Measurements from ENCODE around the gene CATSPERE.

CATSPERE gene

GRCh38 chr1:244424649-244425334, 36.3 kb upstream of the CATSPERE start:
- Histone ChIP-seq H3K36me3 (ENCODE audit: control insufficient read depth in 4 of 4, insufficient read depth in 4 of 4, low read length in 3 of 4) (peaks cover 16 to 39% (median 27%) of the 10 kb centered on the region in 4 experiments), H3K4me1 (ENCODE audit: control extremely low read depth in 1 of 4, control insufficient read depth in 4 of 4, insufficient read depth in 4 of 4, low read length in 3 of 4) (peaks cover 0 to 2% (median 0%) of the 10 kb centered on the region in 4 experiments), H3K27ac (ENCODE audit: insufficient read depth in 1 of 2, low read depth in 1 of 2, low read length in 2 of 2, poor library complexity in 1 of 2, severe bottlenecking in 2 of 2) (no peak overlapping the region), H3K4me3 (ENCODE audit: control insufficient read depth in 1 of 7, extremely low read depth in 1 of 7, insufficient read depth in 4 of 7, low read depth in 2 of 7, low read length in 6 of 7) (no peak overlapping the region), H3K9me3 (ENCODE audit: control extremely low read depth in 1 of 5, control insufficient read depth in 4 of 5, insufficient read depth in 2 of 5, low read depth in 1 of 5, low read length in 4 of 5) (no peaks in the 10 kb centered on the region), H3K27me3 (replicated peaks in 2 of 5; ENCODE audit: control insufficient read depth in 4 of 5, insufficient read depth in 5 of 5, low read length in 4 of 5) (no peaks in the 10 kb centered on the region)
- CTCF ChIA-PET: interaction anchor here (2.0 kb wide), 1 partner anchor 12 kb away, joined by 9 read pairs; no protein-coding TSS in a partner anchor
- 92% methylated on average over 1 of the region's 2 CpGs for WGBS (ENCODE audit: insufficient coverage)
- POLR2A ChIA-PET: no interaction called here
- DNase-seq: no peak

GRCh38 chr1:244427647-244428046, 33.4 kb upstream of the CATSPERE start:
- Histone ChIP-seq H3K27ac (ENCODE audit: insufficient read depth in 1 of 2, low read depth in 1 of 2, low read length in 2 of 2, poor library complexity in 1 of 2, severe bottlenecking in 2 of 2) (no peak overlapping the region), H3K4me3 (ENCODE audit: control insufficient read depth in 1 of 7, extremely low read depth in 1 of 7, insufficient read depth in 4 of 7, low read depth in 2 of 7, low read length in 6 of 7) (no peak overlapping the region), H3K4me1 (ENCODE audit: control extremely low read depth in 1 of 4, control insufficient read depth in 4 of 4, insufficient read depth in 4 of 4, low read length in 3 of 4) (peaks cover 0 to 2% (median 0%) of the 10 kb centered on the region in 4 experiments), H3K9me3 (ENCODE audit: control extremely low read depth in 1 of 5, control insufficient read depth in 4 of 5, insufficient read depth in 2 of 5, low read depth in 1 of 5, low read length in 4 of 5) (no peaks in the 10 kb centered on the region), H3K27me3 (replicated peaks in 2 of 5; ENCODE audit: control insufficient read depth in 4 of 5, insufficient read depth in 5 of 5, low read length in 4 of 5) (no peaks in the 10 kb centered on the region), H3K36me3 (ENCODE audit: control insufficient read depth in 4 of 4, insufficient read depth in 4 of 4, low read length in 3 of 4) (peaks cover 11 to 33% (median 20%) of the 10 kb centered on the region in 4 experiments)
- CTCF ChIA-PET: interaction anchor here (1.6 kb wide), 1 partner anchor 9 kb away, joined by 4 read pairs; no protein-coding TSS in a partner anchor
- POLR2A ChIA-PET: interaction anchor here (0.6 kb wide), 1 partner anchor 21 kb away, joined by 3 read pairs; no protein-coding TSS in a partner anchor
- no peak for DNase-seq

- no peaks in the 10 kb centered on the region for H3K27me3 ChIP-seq (replicated peaks in 2 of 5; ENCODE audit: control insufficient read depth in 4 of 5, insufficient read depth in 5 of 5, low read length in 4 of 5)
- no peak for DNase-seq
- peaks cover 0 to 2% (median 0%) of the 10 kb centered on the region in 4 experiments for H3K4me1 ChIP-seq (ENCODE audit: control extremely low read depth in 1 of 4, control insufficient read depth in 4 of 4, insufficient read depth in 4 of 4, low read length in 3 of 4)
- ChIA-PET CTCF (no interaction called here), POLR2A (no interaction called here)
- no peak overlapping the region for H3K4me3 ChIP-seq (ENCODE audit: control insufficient read depth in 1 of 7, extremely low read depth in 1 of 7, insufficient read depth in 4 of 7, low read depth in 2 of 7, low read length in 6 of 7)
- peaks cover 4 to 26% (median 14%) of the 10 kb centered on the region in 4 experiments for H3K36me3 ChIP-seq (ENCODE audit: control insufficient read depth in 4 of 4, insufficient read depth in 4 of 4, low read length in 3 of 4)
- WGBS (ENCODE audit: insufficient coverage): no CpG with 5 or more reads among the region's 3 CpGs
- no peak overlapping the region for H3K27ac ChIP-seq (ENCODE audit: insufficient read depth in 1 of 2, low read depth in 1 of 2, low read length in 2 of 2, poor library complexity in 1 of 2, severe bottlenecking in 2 of 2)
- H3K9me3 ChIP-seq (ENCODE audit: control extremely low read depth in 1 of 5, control insufficient read depth in 4 of 5, insufficient read depth in 2 of 5, low read depth in 1 of 5, low read length in 4 of 5): no peaks in the 10 kb centered on the region
Observed at GRCh38 chr1:244429818-244430217, 31.3 kb upstream of the CATSPERE start.

- H3K4me3 ChIP-seq (ENCODE audit: control insufficient read depth in 1 of 7, extremely low read depth in 1 of 7, insufficient read depth in 4 of 7, low read depth in 2 of 7, low read length in 6 of 7): no peak overlapping the region
- ChIA-PET POLR2A (no interaction called here), CTCF (interaction anchor here (1.1 kb wide), 2 partner anchors 12 to 16 kb away, joined by 3 read pairs; no protein-coding TSS in a partner anchor)
- DNase-seq: no peak
- H3K36me3 ChIP-seq (ENCODE audit: control insufficient read depth in 4 of 4, insufficient read depth in 4 of 4, low read length in 3 of 4): peaks cover 6 to 28% (median 18%) of the 10 kb centered on the region in 4 experiments
- no peak overlapping the region for H3K27ac ChIP-seq (ENCODE audit: insufficient read depth in 1 of 2, low read depth in 1 of 2, low read length in 2 of 2, poor library complexity in 1 of 2, severe bottlenecking in 2 of 2)
- no peaks in the 10 kb centered on the region for H3K27me3 ChIP-seq (replicated peaks in 2 of 5; ENCODE audit: control insufficient read depth in 4 of 5, insufficient read depth in 5 of 5, low read length in 4 of 5)
- H3K4me1 ChIP-seq (ENCODE audit: control extremely low read depth in 1 of 4, control insufficient read depth in 4 of 4, insufficient read depth in 4 of 4, low read length in 3 of 4): peaks cover 0 to 3% (median 1%) of the 10 kb centered on the region in 4 experiments
- no peaks in the 10 kb centered on the region for H3K9me3 ChIP-seq (ENCODE audit: control extremely low read depth in 1 of 5, control insufficient read depth in 4 of 5, insufficient read depth in 2 of 5, low read depth in 1 of 5, low read length in 4 of 5)
Observed at GRCh38 chr1:244431166-244431565, 29.9 kb upstream of the CATSPERE start.

GRCh38 chr1:244435562-244436205, 25.4 kb upstream of the CATSPERE start:
- WGBS (ENCODE audit: insufficient coverage): 100% methylated on average over 3 of the region's 6 CpGs
- peaks cover 6 to 31% (median 21%) of the 10 kb centered on the region in 4 experiments for H3K36me3 ChIP-seq (ENCODE audit: control insufficient read depth in 4 of 4, insufficient read depth in 4 of 4, low read length in 3 of 4)
- H3K27me3 ChIP-seq (replicated peaks in 2 of 5; ENCODE audit: control insufficient read depth in 4 of 5, insufficient read depth in 5 of 5, low read length in 4 of 5): no peaks in the 10 kb centered on the region
- H3K9me3 ChIP-seq (ENCODE audit: control extremely low read depth in 1 of 5, control insufficient read depth in 4 of 5, insufficient read depth in 2 of 5, low read depth in 1 of 5, low read length in 4 of 5): no peaks in the 10 kb centered on the region
- H3K4me1 ChIP-seq (ENCODE audit: control extremely low read depth in 1 of 4, control insufficient read depth in 4 of 4, insufficient read depth in 4 of 4, low read length in 3 of 4): peaks cover 0 to 6% (median 2%) of the 10 kb centered on the region in 4 experiments
- CTCF ChIA-PET: no interaction called here
- no peak overlapping the region for H3K27ac ChIP-seq (ENCODE audit: insufficient read depth in 1 of 2, low read depth in 1 of 2, low read length in 2 of 2, poor library complexity in 1 of 2, severe bottlenecking in 2 of 2)
- DNase-seq: no peak
- H3K4me3 ChIP-seq (ENCODE audit: control insufficient read depth in 1 of 7, extremely low read depth in 1 of 7, insufficient read depth in 4 of 7, low read depth in 2 of 7, low read length in 6 of 7): no peak overlapping the region
- POLR2A ChIA-PET: interaction anchor here (0.6 kb wide), 1 partner anchor 98 kb away, joined by 3 read pairs; no protein-coding TSS in a partner anchor

- Histone ChIP-seq H3K9me3 (ENCODE audit: control extremely low read depth in 1 of 5, control insufficient read depth in 4 of 5, insufficient read depth in 2 of 5, low read depth in 1 of 5, low read length in 4 of 5) (no peaks in the 10 kb centered on the region), H3K36me3 (ENCODE audit: control insufficient read depth in 4 of 4, insufficient read depth in 4 of 4, low read length in 3 of 4) (peaks cover 6 to 30% (median 20%) of the 10 kb centered on the region in 4 experiments), H3K27ac (ENCODE audit: insufficient read depth in 1 of 2, low read depth in 1 of 2, low read length in 2 of 2, poor library complexity in 1 of 2, severe bottlenecking in 2 of 2) (no peak overlapping the region), H3K4me1 (ENCODE audit: control extremely low read depth in 1 of 4, control insufficient read depth in 4 of 4, insufficient read depth in 4 of 4, low read length in 3 of 4) (peaks cover 0 to 6% (median 2%) of the 10 kb centered on the region in 4 experiments), H3K27me3 (replicated peaks in 2 of 5; ENCODE audit: control insufficient read depth in 4 of 5, insufficient read depth in 5 of 5, low read length in 4 of 5) (no peaks in the 10 kb centered on the region), H3K4me3 (ENCODE audit: control insufficient read depth in 1 of 7, extremely low read depth in 1 of 7, insufficient read depth in 4 of 7, low read depth in 2 of 7, low read length in 6 of 7) (no peak overlapping the region)
- POLR2A ChIA-PET: no interaction called here
- no peak for DNase-seq
- CTCF ChIA-PET: no interaction called here
- 100% methylated on average over 1 of the region's 7 CpGs for WGBS (ENCODE audit: insufficient coverage)
Observed at GRCh38 chr1:244436336-244437085, 24.6 kb upstream of the CATSPERE start.

GRCh38 chr1:244437086-244437468, 24.0 kb upstream of the CATSPERE start:
- Histone ChIP-seq H3K4me3 (ENCODE audit: control insufficient read depth in 1 of 7, extremely low read depth in 1 of 7, insufficient read depth in 4 of 7, low read depth in 2 of 7, low read length in 6 of 7) (no peak overlapping the region), H3K27me3 (replicated peaks in 2 of 5; ENCODE audit: control insufficient read depth in 4 of 5, insufficient read depth in 5 of 5, low read length in 4 of 5) (no peaks in the 10 kb centered on the region), H3K9me3 (ENCODE audit: control extremely low read depth in 1 of 5, control insufficient read depth in 4 of 5, insufficient read depth in 2 of 5, low read depth in 1 of 5, low read length in 4 of 5) (no peaks in the 10 kb centered on the region), H3K4me1 (ENCODE audit: control extremely low read depth in 1 of 4, control insufficient read depth in 4 of 4, insufficient read depth in 4 of 4, low read length in 3 of 4) (peaks cover 0 to 6% (median 2%) of the 10 kb centered on the region in 4 experiments), H3K27ac (ENCODE audit: insufficient read depth in 1 of 2, low read depth in 1 of 2, low read length in 2 of 2, poor library complexity in 1 of 2, severe bottlenecking in 2 of 2) (no peak overlapping the region), H3K36me3 (ENCODE audit: control insufficient read depth in 4 of 4, insufficient read depth in 4 of 4, low read length in 3 of 4) (peaks cover 4 to 29% (median 16%) of the 10 kb centered on the region in 4 experiments)
- POLR2A ChIA-PET: no interaction called here
- DNase-seq: no peak
- CTCF ChIA-PET: no interaction called here
